DND-41 (cell line): Measurements from ENCODE around the gene HMCN2.

Experiments used
- EZH2 ChIP-seq: IDR thresholded peaks from 3 replicates; pipeline ENCODE4 v1.6.1; 2012; ENCODE audit warnings: borderline replicate concordance, low read depth, mild to moderate bottlenecking, moderate library complexity, low read length, inconsistent platforms; ENCODE audit not compliant: severe bottlenecking
- TF ChIP-seq, protein P1 (sequence below): IDR thresholded peaks from 2 replicates; pipeline ENCODE4 v1.5.1; 2012; ENCODE audit warnings: borderline replicate concordance, low read length, moderate library complexity, mild to moderate bottlenecking; ENCODE audit not compliant: poor library complexity, severe bottlenecking; ENCODE audit errors: extremely low read depth

DNA sequence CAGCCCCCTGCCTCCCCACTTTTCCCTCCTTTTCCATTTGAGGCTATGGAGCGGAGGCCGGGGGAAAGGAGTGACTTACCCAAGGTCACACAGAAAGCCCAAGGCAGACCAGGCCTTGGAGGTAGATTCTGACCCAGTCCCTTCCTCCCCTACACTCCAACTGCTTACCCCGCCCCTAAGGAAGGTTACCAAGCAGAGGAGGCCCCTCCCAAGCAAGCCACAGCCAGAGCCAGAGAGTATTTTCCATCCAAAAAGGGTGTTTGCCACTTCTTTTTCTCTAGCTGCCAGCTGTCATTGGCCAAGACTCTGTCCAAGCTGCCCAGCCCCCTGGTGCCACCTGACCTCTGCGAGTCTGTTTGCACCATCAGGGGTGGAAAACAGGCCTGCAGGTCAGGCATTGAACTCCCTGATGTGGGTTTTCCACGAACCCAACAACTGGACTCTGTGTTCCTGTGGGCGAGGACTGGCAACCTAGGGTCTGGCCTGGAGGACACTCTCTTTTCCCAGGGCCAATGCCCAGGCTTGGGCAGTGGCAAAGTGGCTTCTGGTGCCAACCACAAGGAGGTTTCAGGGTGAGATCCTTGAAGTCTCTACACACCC is 172.9 kb downstream of the HMCN2 start:
- TF ChIP-seq, protein P1, sequence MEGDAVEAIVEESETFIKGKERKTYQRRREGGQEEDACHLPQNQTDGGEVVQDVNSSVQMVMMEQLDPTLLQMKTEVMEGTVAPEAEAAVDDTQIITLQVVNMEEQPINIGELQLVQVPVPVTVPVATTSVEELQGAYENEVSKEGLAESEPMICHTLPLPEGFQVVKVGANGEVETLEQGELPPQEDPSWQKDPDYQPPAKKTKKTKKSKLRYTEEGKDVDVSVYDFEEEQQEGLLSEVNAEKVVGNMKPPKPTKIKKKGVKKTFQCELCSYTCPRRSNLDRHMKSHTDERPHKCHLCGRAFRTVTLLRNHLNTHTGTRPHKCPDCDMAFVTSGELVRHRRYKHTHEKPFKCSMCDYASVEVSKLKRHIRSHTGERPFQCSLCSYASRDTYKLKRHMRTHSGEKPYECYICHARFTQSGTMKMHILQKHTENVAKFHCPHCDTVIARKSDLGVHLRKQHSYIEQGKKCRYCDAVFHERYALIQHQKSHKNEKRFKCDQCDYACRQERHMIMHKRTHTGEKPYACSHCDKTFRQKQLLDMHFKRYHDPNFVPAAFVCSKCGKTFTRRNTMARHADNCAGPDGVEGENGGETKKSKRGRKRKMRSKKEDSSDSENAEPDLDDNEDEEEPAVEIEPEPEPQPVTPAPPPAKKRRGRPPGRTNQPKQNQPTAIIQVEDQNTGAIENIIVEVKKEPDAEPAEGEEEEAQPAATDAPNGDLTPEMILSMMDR, result no peak
- TF ChIP-seq EZH2, result no peak
